ENCODE results near the gene BPGM. TPM values are rescaled to one million over a fixed set of nuclear protein-coding genes. Genes with fewer than 3 reads are reported as not detected.

BPGM gene
- total RNA-seq = 10.2 and 13.1 TPM in 2 replicates

DNA sequence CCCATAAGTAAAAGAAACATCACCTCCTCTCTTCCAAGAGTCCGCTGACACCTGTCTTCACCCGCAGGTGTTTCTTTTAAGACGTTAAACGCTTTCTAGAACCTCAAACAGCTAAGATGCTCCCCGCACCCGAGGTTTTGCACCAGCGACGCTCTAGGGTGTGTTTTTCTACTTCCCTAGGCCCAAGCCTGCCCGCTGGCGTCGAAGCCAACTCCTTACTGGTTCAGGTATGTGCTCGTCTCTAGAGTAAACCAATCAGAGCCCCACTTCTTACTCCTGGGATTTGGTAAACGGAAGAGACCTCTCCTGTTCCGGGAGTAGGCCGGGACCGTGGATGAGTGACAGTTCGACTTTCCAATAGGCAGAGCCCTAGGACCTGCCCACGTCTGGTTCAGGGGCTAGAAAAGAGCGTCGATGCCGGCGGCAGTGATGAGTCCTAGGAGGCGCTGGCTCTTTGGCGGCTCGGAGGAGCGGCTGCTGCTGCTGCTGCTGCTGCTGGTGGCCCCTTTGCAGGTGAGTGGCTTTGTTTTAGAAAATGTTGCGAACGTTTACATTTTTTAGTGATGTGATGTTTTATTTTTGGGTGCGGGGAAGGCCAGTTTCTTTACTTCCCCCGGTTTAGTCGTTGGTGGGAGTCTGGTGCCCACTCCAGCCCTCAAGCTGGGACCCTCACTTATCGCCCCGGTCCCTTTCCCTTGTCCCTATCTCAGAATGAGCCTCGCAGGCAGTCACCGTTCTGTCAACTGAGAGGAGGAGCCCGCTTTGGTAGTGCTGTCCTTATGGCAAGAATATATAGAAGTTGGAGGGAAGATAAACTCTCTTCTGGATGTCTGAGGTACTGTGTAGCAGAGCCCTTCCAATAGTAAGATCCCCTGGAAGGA is at the start of gene BPGM:
Gene BPGM (plus strand): TSS at position 429 of the 881 bp plus-strand sequence. CDS start 14,655 bp downstream, outside the sequence.

Other genes starting within 250 kb of the BPGM start
- 20.9 and 25.7 TPM in 2 replicates for gene AKR1B1, start 187.8 kb upstream of the BPGM start, total RNA-seq
- not detected in 2 replicates for gene AKR1B10, start 119.3 kb upstream of the BPGM start, total RNA-seq
- not detected in 2 replicates for gene AKR1B15, start 97.7 kb upstream of the BPGM start, total RNA-seq
- gene CALD1, start 132.8 kb downstream of the BPGM start, total RNA-seq = 168 and 276 TPM in 2 replicates

Measured in dermis lymphatic vessel endothelial cell (primary cell).